ENCODE results near the gene HOXA10.
A peak's percentile ranks its signal among the peaks of the same experiment; 100 is the strongest.

Gene HOXA10

DNA sequence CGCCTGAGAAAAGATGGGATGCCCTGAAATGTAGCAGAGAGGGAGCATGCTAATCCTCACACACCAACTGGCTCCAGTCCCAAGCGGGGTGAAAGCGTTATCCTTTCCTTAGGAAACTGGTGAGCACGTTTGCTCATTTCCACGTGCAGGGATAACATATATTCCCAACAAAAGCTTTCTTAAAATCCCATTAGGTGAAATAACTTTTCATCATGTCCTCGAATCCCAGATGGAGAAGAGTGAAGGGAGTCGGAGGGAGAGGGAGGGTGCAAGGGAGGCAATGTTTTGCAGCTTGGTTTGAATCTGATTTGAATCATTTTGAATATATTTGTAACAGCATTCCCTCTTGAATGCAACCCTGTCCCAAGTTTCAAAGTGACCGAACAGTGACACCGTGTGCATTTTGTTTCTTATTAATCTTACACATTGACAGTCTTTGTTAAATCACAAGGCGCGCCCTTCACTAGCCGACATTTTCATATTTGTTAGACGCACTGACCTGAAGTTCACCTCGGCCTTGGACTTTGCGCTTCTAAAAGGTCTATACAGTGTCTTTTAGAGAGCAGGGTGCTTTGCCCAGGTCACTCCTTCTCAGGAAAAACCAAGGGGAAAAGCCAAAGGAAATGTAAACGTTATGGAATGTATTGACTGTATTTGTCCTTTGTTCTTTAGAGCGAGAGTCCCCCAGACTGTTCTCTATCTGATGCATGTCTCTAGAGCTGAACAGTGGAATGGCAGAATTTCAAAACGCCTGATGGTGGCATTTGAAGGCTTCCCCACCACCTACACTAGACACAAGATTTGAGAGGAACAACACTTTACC, 40.5 kb downstream of the HOXA10 start:
- DNase-seq (ENCODE audit: low read depth), result no peak
- TF ChIP-seq, protein P1, sequence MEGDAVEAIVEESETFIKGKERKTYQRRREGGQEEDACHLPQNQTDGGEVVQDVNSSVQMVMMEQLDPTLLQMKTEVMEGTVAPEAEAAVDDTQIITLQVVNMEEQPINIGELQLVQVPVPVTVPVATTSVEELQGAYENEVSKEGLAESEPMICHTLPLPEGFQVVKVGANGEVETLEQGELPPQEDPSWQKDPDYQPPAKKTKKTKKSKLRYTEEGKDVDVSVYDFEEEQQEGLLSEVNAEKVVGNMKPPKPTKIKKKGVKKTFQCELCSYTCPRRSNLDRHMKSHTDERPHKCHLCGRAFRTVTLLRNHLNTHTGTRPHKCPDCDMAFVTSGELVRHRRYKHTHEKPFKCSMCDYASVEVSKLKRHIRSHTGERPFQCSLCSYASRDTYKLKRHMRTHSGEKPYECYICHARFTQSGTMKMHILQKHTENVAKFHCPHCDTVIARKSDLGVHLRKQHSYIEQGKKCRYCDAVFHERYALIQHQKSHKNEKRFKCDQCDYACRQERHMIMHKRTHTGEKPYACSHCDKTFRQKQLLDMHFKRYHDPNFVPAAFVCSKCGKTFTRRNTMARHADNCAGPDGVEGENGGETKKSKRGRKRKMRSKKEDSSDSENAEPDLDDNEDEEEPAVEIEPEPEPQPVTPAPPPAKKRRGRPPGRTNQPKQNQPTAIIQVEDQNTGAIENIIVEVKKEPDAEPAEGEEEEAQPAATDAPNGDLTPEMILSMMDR (conservative IDR thresholded peaks at IDR 0.05; ENCODE audit: control insufficient read depth, insufficient read depth, low read depth, low read length), result no peak
- no peak overlapping the region for H3K4me3 ChIP-seq (ENCODE audit: control insufficient read depth, low read depth, low read length)

DNA sequence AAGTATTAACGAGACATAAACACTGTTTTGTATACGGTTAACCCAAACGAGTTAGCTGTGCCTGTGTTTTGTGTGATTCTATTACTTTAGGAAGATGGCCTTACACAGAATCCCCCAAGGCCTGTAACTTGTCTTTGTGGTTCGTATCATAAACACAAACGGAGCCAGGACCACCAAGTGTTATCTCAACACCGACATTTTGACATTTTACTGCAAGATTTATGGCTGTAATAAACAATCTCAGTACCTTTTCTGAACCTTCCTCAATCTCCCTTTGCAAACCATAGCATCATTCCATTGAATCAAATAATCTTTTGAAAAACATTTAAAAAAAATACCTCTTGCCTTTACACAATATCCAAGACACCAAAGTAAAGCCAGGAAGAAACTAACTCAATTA, 41.1 kb downstream of the HOXA10 start:
- no peak for DNase-seq (ENCODE audit: low read depth)
- no peak overlapping the region for H3K4me3 ChIP-seq (ENCODE audit: control insufficient read depth, low read depth, low read length)
- TF ChIP-seq, protein P1 (conservative IDR thresholded peaks at IDR 0.05; ENCODE audit: control insufficient read depth, insufficient read depth, low read depth, low read length), result no peak

DNA sequence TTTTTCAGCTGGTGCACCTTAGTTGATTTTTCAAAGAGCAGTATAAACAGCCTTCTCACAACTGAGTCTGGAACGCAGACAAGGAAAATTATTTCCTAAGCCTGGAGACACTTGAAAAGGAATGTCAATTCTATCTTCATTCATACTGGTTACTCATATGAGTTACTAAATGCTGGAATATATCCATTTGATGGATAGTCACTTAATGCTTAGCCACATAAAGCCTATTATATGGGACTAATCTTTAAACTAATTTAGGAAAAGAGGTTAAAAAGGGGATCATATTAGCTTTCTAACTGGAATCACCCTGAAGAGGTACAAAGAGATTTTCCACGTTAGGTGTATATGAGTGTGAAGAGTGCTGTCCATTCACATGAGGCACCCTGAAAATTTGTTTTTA, 41.9 kb downstream of the HOXA10 start:
- TF ChIP-seq, protein P1 (conservative IDR thresholded peaks at IDR 0.05; ENCODE audit: control insufficient read depth, insufficient read depth, low read depth, low read length), result no peak
- no peak for DNase-seq (ENCODE audit: low read depth)
- H3K4me3 ChIP-seq (ENCODE audit: control insufficient read depth, low read depth, low read length), result no peak overlapping the region

DNA sequence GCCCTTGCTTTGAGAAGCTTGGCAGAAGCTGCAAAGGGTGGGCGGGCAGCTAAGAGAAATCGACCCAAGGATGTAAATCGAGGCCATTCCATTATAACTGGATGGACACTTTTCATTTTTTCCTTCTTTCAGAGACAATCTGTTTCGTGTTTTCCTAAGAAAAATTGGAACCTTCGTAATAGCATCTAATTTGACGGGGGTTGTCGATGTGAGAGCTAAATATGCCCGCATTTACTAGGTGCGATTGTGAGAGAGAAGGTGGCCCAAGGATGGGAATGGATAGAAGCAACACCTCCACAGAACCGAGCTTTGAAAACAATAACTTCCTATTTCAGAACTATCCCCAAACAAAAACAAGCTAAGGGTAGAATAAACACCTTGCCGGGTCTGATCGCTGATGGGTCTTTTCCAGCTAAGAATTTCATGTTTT, 42.7 kb downstream of the HOXA10 start:
- TF ChIP-seq, protein P1 (conservative IDR thresholded peaks at IDR 0.05; ENCODE audit: control insufficient read depth, insufficient read depth, low read depth, low read length), result no peak
- no peak for DNase-seq (ENCODE audit: low read depth)
- peak overlapping the region; percentile 74 for H3K4me3 ChIP-seq (ENCODE audit: control insufficient read depth, low read depth, low read length)

DNA sequence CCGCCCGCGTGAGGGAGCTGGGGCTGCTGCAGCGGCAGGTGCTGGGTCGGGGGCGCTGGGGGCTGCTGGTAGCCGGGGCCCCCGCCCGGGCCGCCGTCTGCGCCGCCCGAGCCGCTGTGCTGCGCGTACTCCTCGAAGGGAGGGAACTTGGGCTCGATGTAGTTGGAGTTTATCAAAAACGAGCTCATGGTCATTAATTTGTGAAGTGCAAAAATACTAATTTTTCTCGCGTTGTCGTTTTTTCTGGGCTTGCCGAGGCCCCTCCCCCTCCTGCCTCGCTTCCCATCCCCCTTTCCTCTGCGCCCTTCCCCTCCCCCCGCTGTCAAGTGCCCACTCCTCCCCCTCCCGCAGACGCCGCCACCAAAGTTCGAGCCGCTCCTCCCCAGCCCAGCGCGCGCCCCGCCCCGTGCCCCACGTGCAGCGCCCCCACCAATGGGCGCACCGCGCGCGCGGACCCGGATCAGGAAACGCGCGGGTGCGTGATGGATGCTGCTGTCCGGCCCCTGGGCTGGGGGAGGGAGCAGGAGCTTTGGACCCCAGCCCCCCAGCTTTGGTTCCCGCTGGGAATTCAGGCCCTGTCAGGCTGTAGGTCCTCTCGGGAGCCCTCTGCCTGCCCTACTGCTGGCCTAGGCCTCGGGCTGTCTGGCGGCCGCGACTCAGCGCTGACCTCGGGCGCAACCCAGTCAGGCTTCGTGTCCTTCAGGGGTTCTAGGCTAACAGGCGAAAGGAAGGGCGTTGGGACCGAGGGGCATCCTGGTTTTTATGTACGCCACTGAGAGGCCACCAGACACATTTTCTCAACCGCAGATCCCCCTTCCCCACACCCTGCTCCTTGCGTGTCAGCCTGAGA, 43.4 kb downstream of the HOXA10 start, which contains the start of gene HOXA4:
TSS of gene HOXA4 (minus strand) at position 218 of the 850 bp plus-strand sequence. CDS start at position 194, 24 bp downstream.
- peak within 1 kb of the TSS; percentile 74 for H3K4me3 ChIP-seq (ENCODE audit: control insufficient read depth, low read depth, low read length)
- TF ChIP-seq, protein P1 (conservative IDR thresholded peaks at IDR 0.05; ENCODE audit: control insufficient read depth, insufficient read depth, low read depth, low read length), result no peak
- DNase-seq (ENCODE audit: low read depth), result peak; percentile 81

DNA sequence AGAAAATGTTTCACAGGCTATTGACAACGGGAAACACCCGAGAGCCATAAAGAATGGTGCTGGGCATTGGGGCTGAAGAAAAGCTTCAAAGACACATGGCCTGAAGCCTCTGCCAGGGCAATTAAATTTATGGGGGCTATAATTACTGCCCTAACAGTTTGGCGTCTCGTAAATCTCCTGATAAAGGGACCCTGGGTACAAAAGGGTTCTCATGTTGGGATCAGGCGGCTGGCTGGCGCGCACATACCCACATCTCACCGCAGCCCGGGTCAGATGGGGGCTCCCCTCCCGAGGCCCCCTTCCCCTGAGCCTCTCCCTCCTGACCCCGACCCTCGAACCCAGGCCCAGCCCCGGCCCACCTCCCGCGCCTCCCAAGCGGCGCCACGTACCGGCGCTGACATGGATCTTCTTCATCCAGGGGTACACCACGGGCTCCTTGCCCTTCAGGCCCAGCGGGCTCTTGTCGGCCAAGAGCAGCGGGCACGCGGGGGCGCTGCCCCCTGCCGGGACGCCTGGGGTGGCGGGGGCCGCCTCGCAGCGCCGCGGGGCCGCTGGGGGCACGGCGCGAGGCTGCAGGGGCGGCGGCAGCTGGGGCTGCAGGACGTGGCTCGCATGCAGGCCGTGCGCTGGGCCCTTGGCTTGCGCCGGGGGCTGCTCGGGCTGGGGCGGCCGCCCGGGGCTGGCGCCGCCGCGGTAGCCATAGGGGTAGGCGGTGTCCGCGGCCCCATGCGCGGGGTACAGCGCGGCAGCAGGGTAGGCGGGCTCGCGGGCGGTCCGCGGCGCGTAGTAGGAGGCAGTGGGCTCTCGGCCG, 44.2 kb downstream of the HOXA10 start:
- H3K4me3 ChIP-seq (ENCODE audit: control insufficient read depth, low read depth, low read length), result peak overlapping the region; percentile 61
- TF ChIP-seq, protein P1 (conservative IDR thresholded peaks at IDR 0.05; ENCODE audit: control insufficient read depth, insufficient read depth, low read depth, low read length), result no peak
- DNase-seq (ENCODE audit: low read depth), result no peak
